Measurements from ENCODE around the gene CDKN1C.

- TF ChIP-seq CTCF (IDR thresholded peaks at IDR 0.05; ENCODE audit: poor library complexity, severe bottlenecking), result no peak
- TF ChIP-seq REST (IDR thresholded peaks at IDR 0.05; ENCODE audit: borderline replicate concordance), result no peak
- no peak for TF ChIP-seq TAF1 (IDR thresholded peaks at IDR 0.05; ENCODE audit: low read depth)
- TF ChIP-seq MXI1 (conservative IDR thresholded peaks at IDR 0.05; ENCODE audit: poor library complexity, severe bottlenecking), result no peak
- TF ChIP-seq EZH2 (IDR thresholded peaks at IDR 0.05; ENCODE audit: borderline replicate concordance, insufficient read depth, low read length, poor library complexity, severe bottlenecking), result no peak
- TF ChIP-seq POLR2AphosphoS5 (IDR thresholded peaks at IDR 0.05), result no peak
Observed at GRCh38 chr11:2896047-2896446, 10.5 kb upstream of the CDKN1C start.

All from neural cell (in vitro differentiated cells).